HG03565 (cell line): ENCODE measurements around the gene DAB2IP.

Source experiments
- ATAC-seq: cut with Tn5 transposase; IDR thresholded peaks from one replicate; pipeline ENCODE4 v1.9.1; 2021; ENCODE audit warnings: mild to moderate bottlenecking, moderate library complexity; ENCODE audit not compliant: unreplicated experiment

Gene DAB2IP

GRCh38 chr9:121625590-121625989 is 25.8 kb upstream of the DAB2IP start:
- no peak for ATAC-seq

- ATAC-seq: no peak
Observed at GRCh38 chr9:121626012-121626411, 25.4 kb upstream of the DAB2IP start.

- no peak for ATAC-seq
Observed at GRCh38 chr9:121627427-121627826, 24.0 kb upstream of the DAB2IP start.

GRCh38 chr9:121628401-121628800 is 23.0 kb upstream of the DAB2IP start:
- ATAC-seq: no peak

- ATAC-seq: no peak
Observed at GRCh38 chr9:121631115-121631514, 20.3 kb upstream of the DAB2IP start.

DNA sequence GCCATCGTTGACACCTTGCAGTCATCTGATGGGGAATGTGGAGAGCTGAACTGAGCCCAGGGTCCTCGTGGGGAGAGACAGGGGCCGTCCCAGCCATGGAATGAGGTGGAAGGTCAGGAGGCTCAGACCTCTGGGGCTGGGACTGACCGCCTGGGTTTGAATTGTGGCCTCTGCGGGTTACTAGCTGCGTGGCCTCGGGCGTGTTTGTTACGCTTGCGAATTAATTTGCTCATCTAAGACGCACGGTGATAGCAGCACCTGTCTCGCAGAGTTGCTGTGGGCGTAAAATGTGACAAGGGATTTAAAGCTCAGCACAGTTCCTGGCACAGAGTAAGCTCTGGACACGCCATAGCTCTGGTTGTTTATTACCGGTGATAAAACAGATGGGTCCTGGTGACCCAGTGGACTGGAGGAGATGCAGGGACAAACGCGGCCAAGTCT is 19.4 kb upstream of the DAB2IP start:
- ATAC-seq: no peak

- ATAC-seq: no peak
Observed at GRCh38 chr9:121633119-121633714, 18.2 kb upstream of the DAB2IP start.

DNA sequence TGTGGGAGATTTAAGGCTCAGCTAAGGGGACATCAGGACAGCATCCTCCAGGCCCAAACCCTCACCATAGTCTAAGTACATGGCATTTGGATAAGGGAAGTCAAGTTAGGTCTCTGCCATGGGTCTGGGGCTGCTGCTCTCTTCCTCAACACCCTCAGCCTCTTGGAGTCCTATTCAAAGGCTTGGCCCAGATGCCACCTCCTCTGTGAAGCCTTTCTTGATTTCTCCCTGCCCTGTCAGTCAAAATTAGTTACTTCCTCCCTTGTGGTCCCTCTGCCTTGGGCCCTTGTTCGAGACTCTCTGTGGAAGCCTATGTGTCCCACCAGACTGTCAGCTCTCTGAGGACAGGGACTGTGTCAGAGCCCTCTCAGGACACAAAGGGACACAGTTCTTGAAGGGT is 17.7 kb upstream of the DAB2IP start:
- ATAC-seq: no peak

GRCh38 chr9:121634329-121635261 is 16.8 kb upstream of the DAB2IP start:
- no peak for ATAC-seq

DNA sequence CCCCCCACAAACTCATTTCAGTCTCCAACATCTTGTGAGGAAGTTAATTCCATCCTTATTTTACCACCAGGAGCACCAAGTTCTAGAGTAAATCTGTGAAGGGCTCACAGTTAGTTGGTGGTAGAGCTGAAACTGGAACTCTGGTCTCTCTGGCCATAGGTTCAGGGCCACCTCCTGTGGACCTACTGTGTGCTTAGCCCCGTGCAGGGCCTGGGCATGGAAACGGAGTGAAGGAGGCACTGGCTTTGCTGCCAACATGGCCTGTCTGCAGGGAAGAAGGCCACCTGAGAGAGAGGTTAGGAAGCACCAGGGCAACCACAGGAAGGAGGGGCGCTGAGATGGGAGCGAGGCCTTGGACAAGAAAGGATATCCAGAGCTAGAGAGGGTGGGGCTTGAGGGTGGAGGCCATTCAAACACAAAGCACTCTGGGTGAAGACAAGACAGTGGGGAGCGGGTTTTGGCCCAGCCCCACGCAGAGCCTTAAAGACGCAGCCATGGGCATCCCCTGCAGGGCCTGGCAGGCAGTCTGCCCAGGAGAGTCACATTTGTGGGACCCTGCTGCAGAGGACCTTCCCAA is 16.0 kb upstream of the DAB2IP start:
- no peak for ATAC-seq

GRCh38 chr9:121636341-121636865 is 15.0 kb upstream of the DAB2IP start:
- no peak for ATAC-seq

DNA sequence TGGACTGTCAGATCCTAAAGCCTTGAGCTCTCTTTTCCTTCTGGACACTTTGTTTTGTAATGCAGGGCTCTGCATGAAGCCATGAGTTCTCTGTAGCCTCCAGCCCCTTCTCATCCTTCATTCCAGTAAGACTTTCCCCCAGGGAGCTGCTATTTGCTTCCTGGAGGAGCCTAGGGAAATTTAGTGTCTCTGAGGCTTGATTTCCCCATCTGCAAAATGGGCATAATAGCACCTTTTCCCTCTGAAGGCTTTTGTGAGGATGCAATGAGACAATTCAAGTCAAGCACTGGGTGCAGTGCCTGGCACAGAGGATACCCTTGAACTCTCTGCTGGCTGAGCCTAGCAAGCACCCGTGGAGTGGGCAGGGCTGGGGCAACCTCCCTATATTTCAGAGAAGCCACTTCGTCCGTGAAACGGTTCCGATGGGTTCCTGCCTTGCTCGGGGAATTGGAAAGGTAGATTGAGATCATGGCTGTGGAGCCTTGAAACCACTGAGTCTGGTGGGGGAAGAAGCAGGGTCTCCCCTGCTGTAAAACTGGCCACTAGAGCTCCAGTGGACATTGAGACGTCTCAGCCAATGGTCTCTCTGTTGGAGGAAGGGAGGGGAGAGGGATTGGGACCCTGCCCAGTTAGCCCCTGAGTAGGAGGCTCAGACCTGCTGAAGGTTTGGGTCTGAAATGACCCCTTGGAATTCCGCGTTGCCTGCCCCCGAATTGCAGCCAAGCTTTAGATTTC is 14.3 kb upstream of the DAB2IP start:
- no peak for ATAC-seq

GRCh38 chr9:121637713-121638220 is 13.7 kb upstream of the DAB2IP start:
- no peak for ATAC-seq

GRCh38 chr9:121638399-121638798 is 13.0 kb upstream of the DAB2IP start:
- ATAC-seq: no peak

DNA sequence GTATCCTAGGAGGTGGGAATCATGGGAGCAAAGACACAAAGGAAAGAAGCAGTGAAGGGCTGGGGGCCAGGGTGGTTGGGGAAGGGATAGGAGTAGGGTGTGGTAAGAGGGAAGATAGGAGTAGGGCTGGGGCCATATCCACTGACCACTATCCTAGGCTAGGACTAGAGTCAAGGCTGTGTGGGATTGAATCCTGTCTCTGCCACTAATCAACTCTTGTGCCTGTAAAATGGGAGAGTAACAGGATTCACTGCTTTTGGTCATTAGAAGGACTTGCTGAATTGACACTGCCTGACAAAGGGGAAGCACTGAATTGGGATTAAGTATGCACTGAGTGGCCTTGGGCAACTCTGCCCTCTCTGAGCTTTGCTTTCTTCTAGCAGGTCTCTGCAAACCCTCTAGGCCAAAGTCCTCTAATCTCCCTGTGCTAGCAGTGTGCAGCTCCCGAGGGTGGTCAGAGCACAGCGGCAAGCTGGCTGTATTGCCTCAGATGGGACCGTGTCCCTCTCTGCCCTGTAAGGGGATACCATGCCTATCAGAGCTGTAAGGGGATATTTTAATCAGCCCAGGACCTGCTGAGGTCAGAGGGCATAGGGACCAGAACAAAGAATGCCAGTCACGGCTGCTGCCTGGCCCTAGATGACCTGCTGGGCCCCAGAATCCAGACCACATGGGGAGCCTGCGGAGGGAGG is 12.4 kb upstream of the DAB2IP start:
- no peak for ATAC-seq

DNA sequence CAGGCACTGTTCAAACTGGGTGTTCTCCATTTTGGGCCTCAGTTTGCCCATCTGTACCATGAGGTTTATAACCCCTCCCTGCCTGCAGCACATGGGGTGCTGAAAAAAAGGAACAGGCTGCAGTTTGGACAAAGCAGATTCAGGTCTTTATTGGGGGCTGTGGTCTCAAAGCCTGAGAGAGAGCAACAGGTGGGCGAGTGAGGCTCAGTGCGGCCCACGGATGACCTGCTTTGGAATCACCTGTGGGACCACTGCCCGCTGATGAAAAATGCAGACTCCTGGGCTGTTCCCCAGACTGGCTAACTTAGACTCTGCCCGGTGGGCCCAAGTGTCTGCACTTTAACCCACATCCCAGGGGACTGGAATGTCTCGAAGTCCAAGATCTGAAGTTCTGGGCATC is 11.8 kb upstream of the DAB2IP start:
- no peak for ATAC-seq

- ATAC-seq: no peak
Observed at GRCh38 chr9:121640076-121640475, 11.4 kb upstream of the DAB2IP start.

GRCh38 chr9:121640491-121641223 is 10.8 kb upstream of the DAB2IP start:
- no peak for ATAC-seq

DNA sequence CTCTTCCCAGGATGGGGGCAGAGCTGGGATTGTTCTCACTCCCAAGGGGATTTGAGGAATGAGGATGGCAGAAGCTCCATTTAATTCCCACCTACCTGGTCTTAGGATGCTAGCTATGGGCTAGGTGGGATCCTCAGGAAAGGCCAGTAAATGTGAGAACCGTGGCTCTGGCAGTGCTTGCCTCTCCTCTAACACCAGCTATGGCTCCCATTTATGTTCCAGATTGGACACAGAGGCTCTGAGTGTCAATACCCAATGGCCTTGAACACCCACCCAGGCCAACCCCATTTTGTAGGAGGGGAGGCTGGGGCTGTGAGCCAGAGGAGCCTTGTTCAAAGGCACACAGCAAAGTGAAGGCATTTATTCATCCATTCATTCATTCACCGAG is 10.2 kb upstream of the DAB2IP start:
- ATAC-seq: no peak

DNA sequence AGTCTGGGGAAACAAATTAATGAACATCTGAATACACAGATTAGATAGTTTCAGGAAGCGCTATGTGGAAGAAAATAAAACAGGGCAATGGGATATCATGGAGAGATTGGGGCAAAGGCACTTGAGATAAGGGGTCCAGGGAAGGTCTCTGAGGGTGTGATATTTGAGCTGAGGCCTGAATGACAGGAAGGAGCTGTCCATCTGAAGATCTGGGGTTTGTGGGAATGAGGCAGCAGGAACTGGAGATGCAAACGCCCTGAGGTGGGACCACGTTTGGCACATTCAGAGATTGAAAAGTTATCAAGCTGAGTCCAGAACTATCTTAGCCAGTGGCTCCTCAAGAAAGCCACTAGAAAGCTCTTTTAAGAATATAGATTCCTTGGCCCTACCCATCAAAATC is 8.7 kb upstream of the DAB2IP start:
- no peak for ATAC-seq
